Neural crest cell (in vitro differentiated cells): ENCODE data around the gene BACH2. TPM values are rescaled to one million over a fixed set of nuclear protein-coding genes. Genes with fewer than 3 reads are reported as not detected.

ENCODE experiments used
- DNase-seq: peaks from one replicate; pipeline ENCODE4 v3.0.0; 2021; ENCODE audit warnings: low read depth, mixed read lengths, low spot score
- H3K27ac Mint-ChIP-seq: one replicate; pipeline ENCODE4 v1.8.0; 2021; ENCODE audit warnings: mild to moderate bottlenecking, mixed read lengths; ENCODE audit not compliant: unreplicated experiment
- H3K27me3 Mint-ChIP-seq: 2 replicates; pipeline ENCODE4 v1.8.0; 2021; ENCODE audit warnings: low read depth, mild to moderate bottlenecking, mixed read lengths
- H3K36me3 Mint-ChIP-seq: 2 replicates; pipeline ENCODE4 v1.8.0; 2021; ENCODE audit warnings: low read depth, mild to moderate bottlenecking, mixed read lengths
- H3K4me1 Mint-ChIP-seq: 2 replicates; pipeline ENCODE4 v1.8.0; 2021; ENCODE audit warnings: mixed read lengths
- H3K4me3 Mint-ChIP-seq: one replicate; pipeline ENCODE4 v1.8.0; 2021; ENCODE audit warnings: mild to moderate bottlenecking, mixed read lengths
- H3K9me3 Mint-ChIP-seq: 2 replicates; pipeline ENCODE4 v1.8.0; 2021; ENCODE audit warnings: mixed read lengths
- total RNA-seq: library from RNA; stranded (reverse); gene quantifications from 2 replicates; pipeline ENCODE4 v1.2.1, GENCODE V29; 2021
- TF ChIP-seq, protein P1 (sequence below): fragments of 200-600 bp; sonication (generic); conservative IDR thresholded peaks from 2 replicates; pipeline ENCODE4 v1.5.0; 2021; ENCODE audit warnings: antibody characterized with exemption, mild to moderate bottlenecking

The BACH2 gene
- total RNA-seq, 1 donor from 2014 or later, result 13.1 TPM

DNA sequence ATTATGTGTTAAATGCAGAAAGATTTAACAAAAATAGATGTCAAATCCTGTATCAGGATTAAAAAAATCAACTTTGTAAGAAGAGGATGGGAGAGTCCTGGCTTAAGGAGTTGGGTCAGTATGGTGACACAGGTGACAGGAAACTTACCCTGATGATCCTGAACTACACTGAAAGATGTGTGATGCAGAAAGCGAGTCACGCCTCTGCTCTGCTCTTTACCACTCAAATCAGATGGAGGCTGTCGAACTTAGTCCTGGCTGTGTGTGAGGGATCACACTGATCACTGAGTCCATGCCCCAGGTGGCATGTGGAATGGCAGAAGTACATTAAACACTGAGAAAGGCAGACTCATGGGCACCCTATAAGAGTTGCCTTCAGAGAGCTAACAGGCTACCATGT, 309.5 kb downstream of the BACH2 start:
- H3K36me3 Mint-ChIP-seq, result peaks cover 3% of the 10 kb centered on the region
- peaks cover 40% of the 10 kb centered on the region for H3K4me1 Mint-ChIP-seq
- H3K4me3 Mint-ChIP-seq, result no peak overlapping the region

DNA sequence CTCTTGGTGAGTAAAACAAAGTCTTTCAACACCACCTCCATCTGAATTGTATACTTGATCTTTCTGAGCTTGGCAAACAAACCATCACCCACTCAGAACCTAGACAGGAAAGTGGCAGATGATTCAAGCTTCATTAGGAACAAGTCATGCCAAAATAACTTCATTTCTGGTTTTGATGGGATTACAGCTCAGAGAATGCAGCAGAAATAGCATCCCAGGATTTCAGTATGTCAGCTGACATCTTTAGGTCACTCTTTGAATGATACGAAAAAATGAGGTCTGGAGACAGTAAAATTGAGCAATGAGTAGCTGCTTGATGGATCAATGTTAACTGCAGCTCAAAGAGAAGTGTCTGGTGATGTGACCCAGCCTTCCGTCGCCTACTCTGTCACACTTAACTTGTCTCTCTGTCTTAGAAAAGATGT, 310.0 kb downstream of the BACH2 start:
- no peak for DNase-seq
- peaks cover 3% of the 10 kb centered on the region for H3K36me3 Mint-ChIP-seq
- peak overlapping the region; percentile 36 for H3K27ac Mint-ChIP-seq
- H3K9me3 Mint-ChIP-seq, result no peaks in the 10 kb centered on the region
- peaks cover 44% of the 10 kb centered on the region for H3K4me1 Mint-ChIP-seq
- H3K27me3 Mint-ChIP-seq, result no peaks in the 10 kb centered on the region
- TF ChIP-seq, protein P1, sequence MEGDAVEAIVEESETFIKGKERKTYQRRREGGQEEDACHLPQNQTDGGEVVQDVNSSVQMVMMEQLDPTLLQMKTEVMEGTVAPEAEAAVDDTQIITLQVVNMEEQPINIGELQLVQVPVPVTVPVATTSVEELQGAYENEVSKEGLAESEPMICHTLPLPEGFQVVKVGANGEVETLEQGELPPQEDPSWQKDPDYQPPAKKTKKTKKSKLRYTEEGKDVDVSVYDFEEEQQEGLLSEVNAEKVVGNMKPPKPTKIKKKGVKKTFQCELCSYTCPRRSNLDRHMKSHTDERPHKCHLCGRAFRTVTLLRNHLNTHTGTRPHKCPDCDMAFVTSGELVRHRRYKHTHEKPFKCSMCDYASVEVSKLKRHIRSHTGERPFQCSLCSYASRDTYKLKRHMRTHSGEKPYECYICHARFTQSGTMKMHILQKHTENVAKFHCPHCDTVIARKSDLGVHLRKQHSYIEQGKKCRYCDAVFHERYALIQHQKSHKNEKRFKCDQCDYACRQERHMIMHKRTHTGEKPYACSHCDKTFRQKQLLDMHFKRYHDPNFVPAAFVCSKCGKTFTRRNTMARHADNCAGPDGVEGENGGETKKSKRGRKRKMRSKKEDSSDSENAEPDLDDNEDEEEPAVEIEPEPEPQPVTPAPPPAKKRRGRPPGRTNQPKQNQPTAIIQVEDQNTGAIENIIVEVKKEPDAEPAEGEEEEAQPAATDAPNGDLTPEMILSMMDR, result no peak
- no peak overlapping the region for H3K4me3 Mint-ChIP-seq

More for the DNA sequence above, 309.5 kb downstream of the BACH2 start:
- H3K27ac Mint-ChIP-seq, result peak overlapping the region; percentile 28
- no peaks in the 10 kb centered on the region for H3K9me3 Mint-ChIP-seq
- TF ChIP-seq, protein P1, result no peak
- no peak for DNase-seq
- H3K27me3 Mint-ChIP-seq, result no peaks in the 10 kb centered on the region

DNA sequence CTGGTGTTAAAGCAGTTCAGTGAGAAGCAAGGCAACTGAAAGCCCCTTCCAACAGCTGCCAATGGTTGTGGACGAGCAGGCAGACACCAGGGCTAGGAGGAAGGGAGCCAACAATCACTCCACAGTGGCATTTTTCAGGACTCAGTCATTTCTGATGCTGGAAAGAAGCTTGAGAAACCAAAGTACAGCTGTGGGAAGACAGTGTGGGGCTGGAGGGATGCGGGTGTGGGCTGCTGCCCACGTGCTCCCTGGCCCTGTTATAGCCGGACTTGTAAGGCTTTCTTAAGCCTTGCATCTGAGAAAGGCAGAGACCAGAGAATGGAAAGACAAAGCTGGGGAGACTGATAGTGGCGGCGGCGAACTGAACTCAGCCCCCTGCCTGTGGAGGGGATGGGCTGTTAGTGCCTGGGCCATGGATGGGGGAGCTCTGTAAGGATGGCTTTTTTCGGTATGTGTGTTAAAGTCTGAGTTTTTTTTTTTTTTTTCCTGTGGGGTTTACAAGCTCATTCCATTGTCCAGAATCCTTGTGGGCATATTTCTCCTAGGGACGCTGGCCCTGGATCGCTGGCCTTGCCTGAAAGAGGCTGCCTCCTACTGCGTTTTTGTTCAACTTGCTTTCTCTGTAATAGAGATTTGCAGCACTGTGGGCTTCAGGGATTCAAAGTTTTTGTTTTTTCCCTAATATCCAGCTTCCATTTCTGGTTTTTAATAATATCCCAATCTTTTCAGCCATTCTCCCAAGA, 310.7 kb downstream of the BACH2 start:
- Mint-ChIP-seq H3K4me1 (peaks cover 44% of the 10 kb centered on the region), H3K4me3 (peak overlapping the region; percentile 54), H3K27me3 (no peaks in the 10 kb centered on the region), H3K27ac (peak overlapping the region; percentile 94), H3K9me3 (no peaks in the 10 kb centered on the region), H3K36me3 (peaks cover under 1% of the 10 kb centered on the region)
- TF ChIP-seq, protein P1, result no peak
- peak; percentile 22 for DNase-seq

DNA sequence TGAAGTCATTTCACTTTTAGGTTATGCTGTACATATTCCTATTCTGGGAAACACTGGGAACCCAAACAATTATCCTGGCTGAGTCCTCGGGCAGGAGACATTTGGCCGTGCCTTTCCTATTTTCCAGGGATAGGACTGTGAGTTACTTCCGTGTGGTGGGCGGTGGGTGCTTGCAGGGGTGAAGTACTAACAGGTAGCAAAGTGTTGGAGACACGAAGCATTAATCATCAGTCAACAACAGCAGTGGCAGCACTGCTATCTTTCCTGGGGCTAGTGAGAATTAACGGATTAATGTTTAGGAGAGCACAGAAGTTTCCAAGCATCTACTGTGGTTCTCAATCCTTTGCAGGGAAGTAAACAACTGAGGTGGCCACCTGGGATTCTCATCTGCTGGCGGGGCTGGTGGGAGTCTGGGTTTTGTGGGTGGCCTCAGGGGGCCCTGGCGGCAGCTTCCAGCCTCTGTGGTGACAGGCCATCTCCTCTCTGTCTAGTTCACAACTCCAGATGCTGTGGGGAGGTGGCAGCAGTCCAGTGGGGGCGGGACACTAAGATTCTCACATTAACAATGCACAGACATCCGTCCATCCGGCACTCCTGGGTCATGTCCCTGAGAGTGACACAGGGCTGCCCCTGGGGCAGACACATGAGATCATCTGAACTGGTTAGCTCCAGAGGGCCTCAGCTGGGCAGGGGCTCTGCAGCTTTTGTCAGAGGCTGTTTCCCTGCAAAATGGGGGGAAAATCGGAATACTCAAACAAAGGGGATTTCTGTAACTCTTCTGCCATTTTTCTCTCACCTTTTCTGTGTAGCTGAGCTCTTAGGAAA, 311.5 kb downstream of the BACH2 start:
- Mint-ChIP-seq H3K4me1 (peaks cover 44% of the 10 kb centered on the region), H3K27me3 (no peaks in the 10 kb centered on the region), H3K4me3 (peak overlapping the region; percentile 54), H3K27ac (peak overlapping the region; percentile 94), H3K9me3 (no peaks in the 10 kb centered on the region), H3K36me3 (no peaks in the 10 kb centered on the region)
- DNase-seq, result peak; percentile 31
- TF ChIP-seq, protein P1, result no peak

DNA sequence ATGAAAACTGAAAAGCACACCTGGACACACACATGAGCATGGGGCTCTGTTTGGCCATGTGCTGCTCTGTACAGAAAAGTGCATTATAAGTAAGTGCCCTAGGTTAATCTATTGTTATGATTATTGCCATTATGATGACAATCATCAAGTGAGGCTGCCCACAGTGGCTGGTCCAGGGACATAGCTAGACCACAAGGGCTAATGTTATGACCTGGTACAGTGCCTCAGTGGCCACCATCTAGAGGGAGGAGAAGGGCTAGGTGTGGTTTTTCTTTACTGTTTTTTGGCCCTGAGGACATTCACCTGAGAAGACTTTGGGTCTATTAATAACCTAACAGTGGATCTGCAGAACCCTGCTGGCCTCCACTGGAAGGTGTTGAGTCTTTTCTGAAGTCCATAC, 316.3 kb downstream of the BACH2 start:
- Mint-ChIP-seq H3K27ac (no peak overlapping the region), H3K4me1 (peaks cover 34% of the 10 kb centered on the region), H3K27me3 (no peaks in the 10 kb centered on the region), H3K36me3 (no peaks in the 10 kb centered on the region), H3K4me3 (no peak overlapping the region), H3K9me3 (no peaks in the 10 kb centered on the region)
- no peak for DNase-seq
- TF ChIP-seq, protein P1, result no peak
